Natural killer cell (primary cell): ENCODE measurements around the gene PRSS57. TPM values are rescaled to one million over a fixed set of nuclear protein-coding genes. Genes with fewer than 3 reads are reported as not detected.

Experiments
- ATAC-seq, 3 donors: fragments of 150-1000 bp in 2 of 3; fragments of 200-7000 bp in 1 of 3; cut with Tn5 transposase; 1 replicate in 1 of 3; 2 replicates in 2 of 3; pipeline ENCODE4 v1.10.0; 2021; ENCODE audit warnings: mild to moderate bottlenecking in 2 of 3, moderate library complexity in 2 of 3
- DNase-seq, 2 donors: peaks; one replicate each; pipeline versions ENCODE4 v3.0.0 to v3.0.0-alpha.2; 2013 to 2021; ENCODE audit warnings: mixed read lengths in 1 of 2
- H3K27ac ChIP-seq: one replicate; pipeline ENCODE4 v1.5.1; 2013; ENCODE audit warnings: mild to moderate bottlenecking, low read length
- H3K27me3 ChIP-seq: one replicate; pipeline ENCODE4 v1.6.1; 2013; ENCODE audit warnings: low read length; ENCODE audit not compliant: control insufficient read depth, insufficient read depth
- H3K36me3 ChIP-seq: one replicate; pipeline ENCODE4 v1.6.1; 2013; ENCODE audit warnings: low read length; ENCODE audit not compliant: control insufficient read depth, insufficient read depth
- H3K4me1 ChIP-seq: one replicate; pipeline ENCODE4 v1.6.1; 2013; ENCODE audit warnings: low read length; ENCODE audit not compliant: control insufficient read depth, insufficient read depth
- H3K4me3 ChIP-seq: one replicate; pipeline ENCODE4 v1.5.1; 2013; ENCODE audit warnings: low read length
- H3K9me3 ChIP-seq: one replicate; pipeline ENCODE4 v1.6.1; 2013; ENCODE audit warnings: low read length; ENCODE audit not compliant: control insufficient read depth, insufficient read depth
- H3K27ac Mint-ChIP-seq, 2 donors: one replicate each; pipeline ENCODE4 v1.8.0; 2022; ENCODE audit warnings: mild to moderate bottlenecking in 2 of 2, mixed read lengths in 2 of 2, moderate library complexity in 1 of 2
- H3K27me3 Mint-ChIP-seq, 2 donors: one replicate each; pipeline ENCODE4 v1.8.0; 2022; ENCODE audit warnings: low read depth in 2 of 2, mixed read lengths in 2 of 2
- H3K36me3 Mint-ChIP-seq: one replicate; pipeline ENCODE4 v1.8.0; 2022; ENCODE audit warnings: mixed read lengths
- H3K4me1 Mint-ChIP-seq, 2 donors: one replicate each; pipeline ENCODE4 v1.8.0; 2022; ENCODE audit warnings: mixed read lengths in 2 of 2
- H3K4me3 Mint-ChIP-seq: one replicate; pipeline ENCODE4 v1.8.0; 2022; ENCODE audit warnings: mild to moderate bottlenecking, moderate library complexity, mixed read lengths
- H3K9me3 Mint-ChIP-seq, 2 donors: one replicate each; pipeline ENCODE4 v1.8.0; 2022; ENCODE audit warnings: mixed read lengths in 2 of 2
- WGBS: methylation state at CpG from one replicate; pipeline ENCODE4 v1.1.7; 2013; ENCODE audit warnings: missing lambda C conversion rate; ENCODE audit not compliant: insufficient coverage; 5-methylcytosine and 5-hydroxymethylcytosine counted together
- intact Hi-C: fragments of 100-400 bp; cut with micrococcal nuclease; formaldehyde crosslinking; loops from one replicate; pipeline ENCODE4 v1.14.2; 2022
- total RNA-seq, 4 donors: library from RNA; stranded (reverse); fragments of 120-200 nt in 1 of 4; gene quantifications; one replicate each; pipeline versions ENCODE4 v1.2.3 to v1.2.4, GENCODE V29; 2013 to 2022
- TF ChIP-seq, protein P1 (sequence below): fragments of 200-600 bp; IDR thresholded peaks from one replicate; pipeline ENCODE4 v1.8.0; 2022; ENCODE audit warnings: antibody characterized with exemption

The PRSS57 gene
- total RNA-seq, 3 donors from 2014 or later (not counting 1 experiment from before 2014, with no cell fraction given): 1.5 to 11.7 (median 4.5) TPM

DNA sequence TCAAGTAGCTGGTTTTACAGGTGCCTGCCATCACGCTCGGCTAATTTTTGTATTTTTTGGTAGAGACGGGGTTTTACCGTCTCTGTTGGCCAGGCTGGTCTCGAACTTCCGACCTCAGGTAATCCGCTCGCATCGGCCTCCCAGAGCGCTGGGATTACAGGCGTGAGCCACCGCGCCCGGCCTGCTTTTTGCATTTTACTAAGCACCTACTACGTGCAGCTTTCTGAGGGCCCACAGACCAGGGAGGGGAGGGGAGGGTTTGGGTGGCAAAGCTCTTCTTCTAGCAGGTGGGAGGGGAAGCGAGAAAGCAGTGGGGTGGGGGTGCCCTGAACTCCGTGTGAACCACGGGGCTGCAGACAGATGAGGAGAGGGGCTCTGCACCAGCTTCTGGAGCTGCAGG, 28.5 kb upstream of the PRSS57 start:
- H3K27ac Mint-ChIP-seq: no peak overlapping the region
- H3K4me3 Mint-ChIP-seq: no peak overlapping the region
- DNase-seq: no peak
- H3K9me3 ChIP-seq: no peaks in the 10 kb centered on the region
- no peaks in the 10 kb centered on the region for H3K36me3 Mint-ChIP-seq
- peaks cover 0 to 10% of the 10 kb centered on the region in 2 donors for H3K27me3 Mint-ChIP-seq
- 86% methylated on average over 18 of the region's 18 CpGs for WGBS
- peaks cover 7% of the 10 kb centered on the region for H3K27me3 ChIP-seq
- H3K36me3 ChIP-seq: no peaks in the 10 kb centered on the region
- intact Hi-C loops: no loop called here
- H3K4me3 ChIP-seq: no peak overlapping the region
- no peaks in the 10 kb centered on the region for H3K9me3 Mint-ChIP-seq
- no peaks in the 10 kb centered on the region for H3K4me1 Mint-ChIP-seq
- TF ChIP-seq, protein P1, sequence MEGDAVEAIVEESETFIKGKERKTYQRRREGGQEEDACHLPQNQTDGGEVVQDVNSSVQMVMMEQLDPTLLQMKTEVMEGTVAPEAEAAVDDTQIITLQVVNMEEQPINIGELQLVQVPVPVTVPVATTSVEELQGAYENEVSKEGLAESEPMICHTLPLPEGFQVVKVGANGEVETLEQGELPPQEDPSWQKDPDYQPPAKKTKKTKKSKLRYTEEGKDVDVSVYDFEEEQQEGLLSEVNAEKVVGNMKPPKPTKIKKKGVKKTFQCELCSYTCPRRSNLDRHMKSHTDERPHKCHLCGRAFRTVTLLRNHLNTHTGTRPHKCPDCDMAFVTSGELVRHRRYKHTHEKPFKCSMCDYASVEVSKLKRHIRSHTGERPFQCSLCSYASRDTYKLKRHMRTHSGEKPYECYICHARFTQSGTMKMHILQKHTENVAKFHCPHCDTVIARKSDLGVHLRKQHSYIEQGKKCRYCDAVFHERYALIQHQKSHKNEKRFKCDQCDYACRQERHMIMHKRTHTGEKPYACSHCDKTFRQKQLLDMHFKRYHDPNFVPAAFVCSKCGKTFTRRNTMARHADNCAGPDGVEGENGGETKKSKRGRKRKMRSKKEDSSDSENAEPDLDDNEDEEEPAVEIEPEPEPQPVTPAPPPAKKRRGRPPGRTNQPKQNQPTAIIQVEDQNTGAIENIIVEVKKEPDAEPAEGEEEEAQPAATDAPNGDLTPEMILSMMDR: no peak
- H3K27ac ChIP-seq: no peak overlapping the region
- ATAC-seq: no peak
- H3K4me1 ChIP-seq: peaks cover 5% of the 10 kb centered on the region

DNA sequence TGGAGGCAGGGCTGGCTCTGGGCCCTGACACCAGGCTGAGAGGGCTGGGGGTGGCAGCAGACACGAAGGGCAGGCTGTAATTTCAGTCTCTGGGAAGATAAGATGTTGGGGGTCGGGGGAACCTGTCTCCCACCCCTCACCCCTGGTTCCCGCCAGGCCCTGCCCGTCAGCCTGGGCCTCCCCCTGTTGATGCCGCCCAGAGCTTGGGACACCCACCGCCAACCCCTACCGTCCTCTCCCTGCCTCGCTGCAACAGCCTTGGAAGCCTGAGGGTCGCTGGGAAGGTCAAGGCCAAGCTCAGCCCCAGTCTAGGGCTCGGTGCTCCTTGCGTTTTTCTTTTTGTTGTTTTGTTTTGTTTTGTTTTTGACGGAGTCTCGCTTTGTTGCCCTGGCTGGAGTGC, 28.0 kb upstream of the PRSS57 start:
- no peak overlapping the region for H3K4me3 Mint-ChIP-seq
- DNase-seq (no peak), ATAC-seq (no peak)
- no peaks in the 10 kb centered on the region for H3K9me3 Mint-ChIP-seq
- Histone ChIP-seq H3K27me3 (peaks cover 7% of the 10 kb centered on the region), H3K9me3 (no peaks in the 10 kb centered on the region), H3K27ac (no peak overlapping the region), H3K4me3 (no peak overlapping the region), H3K4me1 (peaks cover 5% of the 10 kb centered on the region), H3K36me3 (no peaks in the 10 kb centered on the region)
- intact Hi-C loops: no loop called here
- no peak overlapping the region for H3K27ac Mint-ChIP-seq
- peaks cover 0 to 14% of the 10 kb centered on the region in 2 donors for H3K27me3 Mint-ChIP-seq
- WGBS: 87% methylated on average over 13 of the region's 13 CpGs
- TF ChIP-seq, protein P1: no peak
- no peaks in the 10 kb centered on the region for H3K4me1 Mint-ChIP-seq
- H3K36me3 Mint-ChIP-seq: no peaks in the 10 kb centered on the region

DNA sequence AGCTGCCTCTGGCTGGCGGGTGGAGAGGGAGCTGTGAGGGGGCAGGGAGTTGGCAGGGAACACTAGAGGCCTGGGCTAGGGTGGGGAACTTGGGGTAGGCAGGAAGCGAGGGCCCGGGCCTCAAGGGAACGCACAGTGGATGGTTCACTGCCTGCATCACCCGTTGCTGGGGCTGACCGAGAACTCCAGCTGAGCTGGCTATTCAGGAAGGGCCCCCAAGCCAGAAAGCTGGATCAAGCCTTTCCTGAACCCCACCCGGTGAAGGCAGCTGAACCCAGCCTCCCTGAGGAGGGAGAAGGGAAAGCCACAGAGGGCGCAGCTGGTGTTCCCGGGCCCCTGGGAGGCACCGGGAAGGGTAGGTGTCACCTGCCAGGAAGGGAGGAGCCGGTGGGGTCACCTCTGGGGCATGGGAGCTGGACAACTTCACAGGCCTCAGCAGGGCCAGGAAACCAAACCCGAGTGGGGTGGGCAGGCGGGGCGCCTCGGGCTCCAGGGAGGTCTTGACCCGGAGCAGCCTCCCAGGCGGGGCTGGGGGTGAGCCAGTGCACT, 27.4 kb upstream of the PRSS57 start:
- peaks cover 7% of the 10 kb centered on the region for H3K27me3 ChIP-seq
- WGBS: 44% methylated on average over 17 of the region's 17 CpGs

More for the DNA sequence above, 27.4 kb upstream of the PRSS57 start:
- Histone ChIP-seq H3K36me3 (no peaks in the 10 kb centered on the region), H3K27ac (no peak overlapping the region), H3K9me3 (no peaks in the 10 kb centered on the region), H3K4me3 (no peak overlapping the region), H3K4me1 (peaks cover 5% of the 10 kb centered on the region)
- Mint-ChIP-seq H3K27me3 (peaks cover 0 to 19% of the 10 kb centered on the region in 2 donors), H3K4me3 (no peak overlapping the region), H3K36me3 (no peaks in the 10 kb centered on the region), H3K9me3 (no peaks in the 10 kb centered on the region), H3K27ac (no peak overlapping the region), H3K4me1 (no peaks in the 10 kb centered on the region)
- DNase-seq: no peak
- intact Hi-C loops: no loop called here
- ATAC-seq: no peak
- TF ChIP-seq, protein P1: no peak
